Epithelial cell of esophagus (primary cell): ENCODE measurements around the gene MRC2.

Experiments used
- DNase-seq: peaks from one replicate; pipeline ENCODE4 v3.0.0; 2010; ENCODE audit warnings: low read depth
- H3K4me3 ChIP-seq: 2 replicates; pipeline ENCODE4 v1.5.1; 2011; ENCODE audit warnings: mild to moderate bottlenecking, low read length, control low read depth
- TF ChIP-seq, protein P1 (sequence below): IDR thresholded peaks from 2 replicates; pipeline ENCODE4 v1.5.1; 2011; ENCODE audit warnings: low read depth, mild to moderate bottlenecking, low read length, control low read depth, inconsistent platforms; ENCODE audit not compliant: insufficient read depth; ENCODE audit errors: missing control alignments

The MRC2 gene

DNA sequence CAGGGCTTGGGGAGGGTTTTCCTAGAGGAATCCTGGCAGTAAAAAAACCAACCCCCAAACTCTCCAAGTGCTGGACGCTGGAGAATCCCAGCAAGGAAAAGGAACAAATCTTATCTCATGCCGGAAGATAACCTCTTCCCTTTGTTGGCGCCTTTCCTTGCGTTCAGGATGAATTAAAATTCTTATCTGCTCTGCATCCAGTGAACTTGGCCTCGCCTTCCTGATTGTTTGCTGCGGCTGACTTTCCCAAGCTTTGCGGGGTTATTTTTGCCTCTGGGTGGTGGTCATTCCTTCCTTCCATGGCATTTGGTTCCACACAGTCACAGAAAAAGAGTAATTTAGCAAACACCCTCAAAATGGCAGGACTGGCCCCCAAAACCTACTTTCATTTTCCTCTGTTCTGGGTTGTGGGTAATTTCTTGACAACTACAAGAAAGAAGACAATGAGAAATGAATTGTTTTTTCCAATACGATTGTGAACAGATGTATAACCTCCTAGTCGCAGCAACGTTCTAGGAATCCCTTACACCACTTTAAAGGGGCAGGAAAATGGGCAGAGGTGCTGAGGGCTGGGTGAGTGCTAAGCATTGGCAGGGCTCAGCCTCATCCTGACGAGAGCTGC, 77.8 kb downstream of the MRC2 start:
- TF ChIP-seq, protein P1, sequence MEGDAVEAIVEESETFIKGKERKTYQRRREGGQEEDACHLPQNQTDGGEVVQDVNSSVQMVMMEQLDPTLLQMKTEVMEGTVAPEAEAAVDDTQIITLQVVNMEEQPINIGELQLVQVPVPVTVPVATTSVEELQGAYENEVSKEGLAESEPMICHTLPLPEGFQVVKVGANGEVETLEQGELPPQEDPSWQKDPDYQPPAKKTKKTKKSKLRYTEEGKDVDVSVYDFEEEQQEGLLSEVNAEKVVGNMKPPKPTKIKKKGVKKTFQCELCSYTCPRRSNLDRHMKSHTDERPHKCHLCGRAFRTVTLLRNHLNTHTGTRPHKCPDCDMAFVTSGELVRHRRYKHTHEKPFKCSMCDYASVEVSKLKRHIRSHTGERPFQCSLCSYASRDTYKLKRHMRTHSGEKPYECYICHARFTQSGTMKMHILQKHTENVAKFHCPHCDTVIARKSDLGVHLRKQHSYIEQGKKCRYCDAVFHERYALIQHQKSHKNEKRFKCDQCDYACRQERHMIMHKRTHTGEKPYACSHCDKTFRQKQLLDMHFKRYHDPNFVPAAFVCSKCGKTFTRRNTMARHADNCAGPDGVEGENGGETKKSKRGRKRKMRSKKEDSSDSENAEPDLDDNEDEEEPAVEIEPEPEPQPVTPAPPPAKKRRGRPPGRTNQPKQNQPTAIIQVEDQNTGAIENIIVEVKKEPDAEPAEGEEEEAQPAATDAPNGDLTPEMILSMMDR: no peak
- peak overlapping the region; percentile 50 for H3K4me3 ChIP-seq
- DNase-seq: no peak

DNA sequence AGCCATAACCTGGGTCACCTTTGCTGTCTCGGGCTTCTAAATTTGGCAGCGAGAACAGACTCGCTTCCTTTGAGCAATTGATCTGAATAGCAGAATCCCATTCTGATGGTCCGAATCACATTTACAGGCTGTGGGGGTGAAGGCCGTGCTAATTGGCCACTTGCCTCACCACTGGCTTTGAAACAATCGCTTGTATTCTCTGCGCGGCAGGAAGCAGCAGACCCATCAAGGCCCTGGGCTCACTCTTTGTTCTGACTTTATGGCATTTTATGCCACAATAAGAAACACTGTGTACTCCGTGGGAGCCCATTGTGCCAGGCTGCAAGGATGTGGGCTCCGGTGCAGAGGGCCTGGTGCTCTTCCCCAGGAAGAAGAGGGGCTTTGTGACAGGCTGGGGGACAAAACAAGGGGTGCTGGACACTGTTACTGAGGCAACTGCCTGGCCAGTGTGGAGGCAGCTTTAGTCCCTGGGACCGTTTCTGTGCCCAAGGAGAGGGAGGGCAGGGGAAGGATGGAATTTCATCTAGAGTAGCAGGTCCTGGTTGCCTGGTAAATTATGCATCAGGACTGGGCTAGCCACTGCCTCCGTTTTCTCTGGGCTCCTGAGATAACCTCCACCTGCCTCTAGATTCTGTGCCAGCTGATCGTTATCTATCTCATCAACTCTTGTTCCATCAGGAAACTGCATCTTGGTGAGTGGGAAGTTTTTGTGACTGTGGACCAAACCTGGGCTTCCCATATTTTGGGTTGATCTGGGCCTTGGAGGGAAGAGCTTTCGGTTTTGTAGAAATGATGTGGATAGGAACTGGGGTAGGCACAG, 78.5 kb downstream of the MRC2 start:
- peak overlapping the region; percentile 50 for H3K4me3 ChIP-seq
- no peak for DNase-seq
- TF ChIP-seq, protein P1: no peak

DNA sequence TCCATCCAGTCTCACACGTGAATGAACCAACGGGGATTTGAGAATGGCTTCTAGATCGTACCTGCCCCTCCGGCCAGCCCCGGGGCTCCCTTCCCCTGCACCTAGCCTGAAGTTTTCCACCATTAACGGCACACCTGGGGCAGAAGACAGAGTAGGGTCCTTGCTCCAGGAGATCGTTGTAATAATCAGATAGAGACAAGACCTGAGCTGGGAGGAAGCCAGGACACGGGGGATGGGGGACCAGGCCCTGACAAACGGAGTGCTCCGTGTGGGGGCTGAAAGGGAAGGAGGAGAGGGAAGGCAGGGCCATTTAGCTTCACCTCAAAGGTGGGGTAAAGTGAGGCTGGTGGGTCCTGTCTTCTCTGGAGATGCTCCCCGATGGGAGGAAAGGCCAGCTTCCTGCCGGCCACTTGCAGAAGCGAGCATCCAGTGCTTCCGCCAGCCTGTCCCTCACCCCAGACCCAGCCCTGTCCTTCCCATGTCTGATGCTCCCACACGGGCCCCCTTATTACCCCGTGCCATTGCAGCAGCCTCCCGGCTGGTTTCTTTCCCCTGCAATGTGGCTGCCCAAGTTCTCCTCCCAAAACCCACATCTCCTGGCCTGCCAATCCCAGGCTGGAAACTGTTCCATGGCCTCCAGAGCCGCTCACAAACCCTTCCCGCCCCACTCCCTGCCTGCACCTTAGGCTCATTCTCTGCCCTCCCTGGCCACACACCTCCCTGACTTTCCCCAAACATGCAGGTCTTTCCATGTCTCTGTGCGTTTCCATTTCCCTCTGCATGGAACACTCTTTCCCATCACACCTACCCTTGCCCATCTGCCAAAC, 79.3 kb downstream of the MRC2 start:
- no peak overlapping the region for H3K4me3 ChIP-seq
- TF ChIP-seq, protein P1: no peak
- no peak for DNase-seq

DNA sequence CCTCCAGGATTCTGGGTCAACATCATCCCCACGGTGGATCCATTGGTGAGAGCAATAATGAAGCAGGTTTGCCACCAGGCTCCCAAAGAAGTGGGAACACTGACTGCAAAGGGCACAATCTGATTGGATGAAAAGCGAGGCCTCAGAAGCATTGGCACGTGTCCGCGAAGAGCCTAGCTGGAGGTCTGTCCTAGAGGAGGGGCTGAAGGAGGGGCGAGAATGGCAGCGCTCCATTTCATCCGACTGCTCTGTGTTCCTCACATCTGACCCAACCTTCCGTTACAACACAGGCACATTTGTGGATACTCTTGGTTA, 79.9 kb downstream of the MRC2 start:
- no peak overlapping the region for H3K4me3 ChIP-seq
- TF ChIP-seq, protein P1: no peak
- DNase-seq: no peak

DNA sequence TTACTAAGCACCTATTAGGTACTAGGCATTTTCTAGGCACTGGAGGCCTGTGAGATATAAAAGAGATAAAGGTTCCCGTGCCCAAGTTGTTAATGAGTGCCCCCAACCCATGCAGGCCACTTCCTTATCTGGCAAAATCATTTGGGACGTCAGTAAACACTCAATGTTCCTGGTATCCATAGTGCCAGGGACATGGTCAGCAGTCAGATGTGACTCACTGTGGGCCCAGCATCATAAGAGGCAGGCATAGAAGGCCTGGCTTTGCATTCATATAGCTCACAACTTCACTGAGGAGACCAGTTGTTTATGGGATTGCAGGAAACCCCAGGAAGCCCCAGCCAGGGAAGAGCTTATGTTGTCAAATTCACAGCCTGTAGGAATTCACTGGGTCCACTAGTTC, 81.1 kb downstream of the MRC2 start:
- no peak overlapping the region for H3K4me3 ChIP-seq
- TF ChIP-seq, protein P1: no peak
- DNase-seq: no peak

DNA sequence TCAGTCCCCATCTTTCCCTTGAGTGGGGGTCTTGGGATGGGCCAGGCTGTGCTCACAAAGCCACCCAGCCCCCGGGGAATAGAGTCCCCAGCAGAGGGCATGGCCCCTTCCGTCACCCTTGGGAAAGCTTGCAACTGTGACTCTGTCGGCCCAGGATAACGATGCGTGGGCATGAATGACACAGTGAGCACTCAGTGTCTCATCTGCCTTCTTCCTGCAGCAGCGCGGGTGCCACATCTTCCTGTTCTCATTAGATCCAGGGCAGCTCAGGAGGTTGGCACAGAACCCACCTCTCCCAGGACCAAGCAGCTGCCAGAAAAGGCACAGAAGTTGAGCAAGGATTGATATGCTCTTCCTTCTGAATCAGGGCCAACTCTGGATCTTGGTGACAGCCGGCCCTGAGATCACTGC, 84.7 kb downstream of the MRC2 start:
- no peak overlapping the region for H3K4me3 ChIP-seq
- DNase-seq: no peak
- TF ChIP-seq, protein P1: no peak
